ENCODE results near the gene TMEM120A.

TMEM120A gene

GRCh38 chr7:76000566-76000965, 6.2 kb upstream of the TMEM120A start:
- Histone ChIP-seq H3K36me3 (ENCODE audit: control insufficient read depth, insufficient read depth, low read length) (peaks cover 32% of the 10 kb centered on the region), H3K4me3 (replicated peaks; ENCODE audit: low read depth, low read length) (no peak overlapping the region), H3K27me3 (replicated peaks; ENCODE audit: control insufficient read depth, insufficient read depth, low read length) (no peaks in the 10 kb centered on the region)
- DNase-seq (ENCODE audit: extremely low read depth, insufficient read length), result no peak
- TF ChIP-seq CTCF (IDR thresholded peaks at IDR 0.05; ENCODE audit: insufficient read depth, low read length, poor library complexity, severe bottlenecking), result no peak

GRCh38 chr7:75998038-75998437, 3.6 kb upstream of the TMEM120A start:
- DNase-seq (ENCODE audit: extremely low read depth, insufficient read length), result no peak
- Histone ChIP-seq H3K4me3 (replicated peaks; ENCODE audit: low read depth, low read length) (no peak overlapping the region), H3K36me3 (ENCODE audit: control insufficient read depth, insufficient read depth, low read length) (peaks cover 21% of the 10 kb centered on the region), H3K27me3 (replicated peaks; ENCODE audit: control insufficient read depth, insufficient read depth, low read length) (no peaks in the 10 kb centered on the region)
- TF ChIP-seq CTCF (IDR thresholded peaks at IDR 0.05; ENCODE audit: insufficient read depth, low read length, poor library complexity, severe bottlenecking), result no peak

GRCh38 chr7:75996476-75996875, 2.1 kb upstream of the TMEM120A start:
- Histone ChIP-seq H3K4me3 (replicated peaks; ENCODE audit: low read depth, low read length) (no peak overlapping the region), H3K27me3 (replicated peaks; ENCODE audit: control insufficient read depth, insufficient read depth, low read length) (no peaks in the 10 kb centered on the region), H3K36me3 (ENCODE audit: control insufficient read depth, insufficient read depth, low read length) (peaks cover 14% of the 10 kb centered on the region)
- TF ChIP-seq CTCF (IDR thresholded peaks at IDR 0.05; ENCODE audit: insufficient read depth, low read length, poor library complexity, severe bottlenecking), result no peak
- DNase-seq (ENCODE audit: extremely low read depth, insufficient read length), result no peak

GRCh38 chr7:75995996-75996395, 1.6 kb upstream of the TMEM120A start:
- TF ChIP-seq CTCF (IDR thresholded peaks at IDR 0.05; ENCODE audit: insufficient read depth, low read length, poor library complexity, severe bottlenecking), result no peak
- DNase-seq (ENCODE audit: extremely low read depth, insufficient read length), result no peak
- H3K27me3 ChIP-seq (replicated peaks; ENCODE audit: control insufficient read depth, insufficient read depth, low read length), result no peaks in the 10 kb centered on the region
- H3K36me3 ChIP-seq (ENCODE audit: control insufficient read depth, insufficient read depth, low read length), result peaks cover 11% of the 10 kb centered on the region
- no peak overlapping the region for H3K4me3 ChIP-seq (replicated peaks; ENCODE audit: low read depth, low read length)

- peaks cover 6% of the 10 kb centered on the region for H3K36me3 ChIP-seq (ENCODE audit: control insufficient read depth, insufficient read depth, low read length)
- DNase-seq (ENCODE audit: extremely low read depth, insufficient read length), result no peak
- H3K4me3 ChIP-seq (replicated peaks; ENCODE audit: low read depth, low read length), result peak overlapping the region; percentile 55
- no peaks in the 10 kb centered on the region for H3K27me3 ChIP-seq (replicated peaks; ENCODE audit: control insufficient read depth, insufficient read depth, low read length)
- TF ChIP-seq CTCF (IDR thresholded peaks at IDR 0.05; ENCODE audit: insufficient read depth, low read length, poor library complexity, severe bottlenecking), result no peak
These were observed 667 bp upstream of the TMEM120A start for GRCh38 chr7:75995052-75995471.

GRCh38 chr7:75993689-75994387, 557 bp downstream of the TMEM120A start:
- peak overlapping the region; percentile 91 for H3K4me3 ChIP-seq (replicated peaks; ENCODE audit: low read depth, low read length)
- no peak for TF ChIP-seq CTCF (IDR thresholded peaks at IDR 0.05; ENCODE audit: insufficient read depth, low read length, poor library complexity, severe bottlenecking)
- H3K36me3 ChIP-seq (ENCODE audit: control insufficient read depth, insufficient read depth, low read length), result peaks cover 6% of the 10 kb centered on the region
- DNase-seq (ENCODE audit: extremely low read depth, insufficient read length), result no peak
- no peaks in the 10 kb centered on the region for H3K27me3 ChIP-seq (replicated peaks; ENCODE audit: control insufficient read depth, insufficient read depth, low read length)
